GM18511 (cell line): ENCODE measurements around the gene PHLPP1.

Experiments
- ATAC-seq: cut with Tn5 transposase; IDR thresholded peaks from one replicate; pipeline ENCODE4 v1.9.1; 2021; ENCODE audit warnings: mild to moderate bottlenecking, moderate library complexity; ENCODE audit not compliant: unreplicated experiment

The PHLPP1 gene

GRCh38 chr18:62842898-62843297, 127.6 kb downstream of the PHLPP1 start:
- ATAC-seq: no peak

- ATAC-seq: peak; percentile 74
Observed at GRCh38 chr18:62844850-62845643, 129.7 kb downstream of the PHLPP1 start.

- ATAC-seq: no peak
Observed at GRCh38 chr18:62846313-62846712, 131.0 kb downstream of the PHLPP1 start.

- ATAC-seq: no peak
Observed at GRCh38 chr18:62847081-62847480, 131.7 kb downstream of the PHLPP1 start.

- ATAC-seq: no peak
Observed at GRCh38 chr18:62848946-62849345, 133.6 kb downstream of the PHLPP1 start.

- no peak for ATAC-seq
Observed at GRCh38 chr18:62850619-62851306, 135.4 kb downstream of the PHLPP1 start.

GRCh38 chr18:62852851-62853250, 137.5 kb downstream of the PHLPP1 start:
- no peak for ATAC-seq

- no peak for ATAC-seq
Observed at GRCh38 chr18:62856294-62856693, 141.0 kb downstream of the PHLPP1 start.

GRCh38 chr18:62857263-62857976, 142.1 kb downstream of the PHLPP1 start:
- no peak for ATAC-seq

GRCh38 chr18:62860062-62860461, 144.7 kb downstream of the PHLPP1 start:
- no peak for ATAC-seq

GRCh38 chr18:62862466-62862865, 147.1 kb downstream of the PHLPP1 start:
- ATAC-seq: no peak

- no peak for ATAC-seq
Observed at GRCh38 chr18:62863579-62864001, 148.2 kb downstream of the PHLPP1 start.

- ATAC-seq: no peak
Observed at GRCh38 chr18:62865498-62865897, 150.2 kb downstream of the PHLPP1 start.

- no peak for ATAC-seq
Observed at GRCh38 chr18:62867534-62867933, 152.2 kb downstream of the PHLPP1 start.

- ATAC-seq: no peak
Observed at GRCh38 chr18:62868645-62869044, 153.3 kb downstream of the PHLPP1 start.

- no peak for ATAC-seq
Observed at GRCh38 chr18:62870643-62871042, 155.3 kb downstream of the PHLPP1 start.

GRCh38 chr18:62875323-62875722, 160.0 kb downstream of the PHLPP1 start:
- no peak for ATAC-seq

- ATAC-seq: no peak
Observed at GRCh38 chr18:62876111-62876510, 160.8 kb downstream of the PHLPP1 start.

- no peak for ATAC-seq
Observed at GRCh38 chr18:62876828-62877227, 161.5 kb downstream of the PHLPP1 start.

GRCh38 chr18:62877411-62878221, 162.3 kb downstream of the PHLPP1 start:
- ATAC-seq: no peak

GRCh38 chr18:62878305-62878704, 163.0 kb downstream of the PHLPP1 start:
- ATAC-seq: no peak
